Heart left ventricle (tissue), 16 donors: ENCODE results near the gene MISP. TPM values are rescaled to one million over a fixed set of nuclear protein-coding genes. Genes with fewer than 3 reads are reported as not detected.

Source experiments
- ATAC-seq, 4 donors: fragments of 200-7000 bp; cut with Tn5 transposase; one replicate each; pipeline ENCODE4 v1.9.1; 2020 to 2022; ENCODE audit warnings: moderate library complexity in 4 of 4, mild to moderate bottlenecking in 3 of 4, moderate number of reproducible peaks in 1 of 4
- DNase-seq, 5 donors: peaks; one replicate each; pipeline ENCODE4 v3.0.0-alpha.2; 2020
- H3K27ac ChIP-seq, 12 donors: fragments of 200-600 bp; sonication (generic) in 4 of 12; one replicate each; pipeline versions ENCODE4 v1.5.0 to v1.8.0; 2016 to 2022; ENCODE audit warnings: mild to moderate bottlenecking in 2 of 12
- H3K27me3 ChIP-seq, 9 donors: fragments of 200-600 bp; sonication (generic) in 2 of 9; one replicate each; pipeline versions ENCODE4 v1.5.1 to v1.8.0; 2016 to 2022; ENCODE audit warnings: mild to moderate bottlenecking in 3 of 9
- H3K36me3 ChIP-seq, 9 donors: fragments of 200-600 bp; sonication (generic) in 2 of 9; one replicate each; pipeline versions ENCODE4 v1.5.0 to v1.8.0; 2018 to 2022; ENCODE audit warnings: mild to moderate bottlenecking in 2 of 9
- H3K4me1 ChIP-seq, 12 donors: fragments of 200-600 bp; sonication (generic) in 4 of 12; one replicate each; pipeline versions ENCODE4 v1.5.0 to v1.8.0; 2016 to 2022; ENCODE audit warnings: mild to moderate bottlenecking in 3 of 12
- H3K4me3 ChIP-seq, 12 donors: fragments of 200-600 bp; sonication (generic) in 4 of 12; one replicate each; pipeline versions ENCODE4 v1.5.0 to v1.8.0; 2017 to 2022; ENCODE audit warnings: mild to moderate bottlenecking in 9 of 12, moderate library complexity in 4 of 12
- H3K9me3 ChIP-seq, 12 donors: fragments of 200-600 bp; sonication (generic) in 4 of 12; one replicate each; pipeline versions ENCODE4 v1.5.0 to v1.8.0; 2016 to 2022; ENCODE audit warnings: mild to moderate bottlenecking in 1 of 12
- CTCF ChIP-seq, 12 donors: fragments of 200-600 bp; sonication (generic) in 4 of 12; IDR thresholded peaks; one replicate each; pipeline versions ENCODE4 v1.5.0 to v1.8.0; 2018 to 2022; ENCODE audit warnings: antibody characterized with exemption in 12 of 12, mild to moderate bottlenecking in 5 of 12
- POLR2A ChIP-seq, 2 donors: fragments of 450-650 bp; IDR thresholded peaks; one replicate each; pipeline ENCODE4 v1.6.1; 2017; ENCODE audit warnings: antibody characterized with exemption in 2 of 2, mild to moderate bottlenecking in 2 of 2, moderate library complexity in 2 of 2
- WGBS, 4 donors: extraction: QIAGEN DNeasy Blood & Tissue Kit in 2 of 4; methylation state at CpG; one replicate each; pipeline versions ENCODE4 v1.1.5 to v1.1.7; 2013 to 2018; 5-methylcytosine and 5-hydroxymethylcytosine counted together
- intact Hi-C, 10 donors: fragments of 100-400 bp; cut with DNase I; formaldehyde crosslinking; loops; one replicate each; pipeline versions ENCODE4 v1.11.1 to v1.14.2; 2022
- polyA plus RNA-seq, 2 donors: library from polyadenylated mRNA; stranded (reverse); fragments of 200-250 nt; gene quantifications; one replicate each; pipeline ENCODE4 v1.2.3, GENCODE V29; 2013
- total RNA-seq, 9 donors: library from RNA; depleted of rRNA in 2 of 9; stranded (reverse); fragments of >200 nt in 2 of 9; fragmentation: NEBNext Ultra II Directional in 3 of 9; extraction: Animal tissue kit (Norgen Biotek cat#: 25700) in 3 of 9; gene quantifications; one replicate each; pipeline versions ENCODE4 v1.1.0 to v1.2.4, GENCODE V29; 2016 to 2023
- donor health status: ischemic (EF 13 %, LVEDD 7.1; RV severe dilation, severe dysfunction).
- donor health status: healthy with polysubstance abuse.
- donor health status: DM: no; HTN: yes; CAD: no.
- donor health status: DM: no; HTN: no; CAD: no.
- donor health status: ischemic (EF 25% LVEDD 6.9; RV normal size, moderate dysfunction).
- donor health status: ischemic (EF 25% LVEDD 5.7; RV mildly dilated, moderate dysfunction).
- donor health status: healthy.
- donor health status: DM: yes; HTN: yes; CAD: no.
- donor health status: ischemic (EF 35%, LVEDD 5.7; RV mildly dilated, moderate dysfunction).
- donor health status: nonischemic (EF 11% LVEDD 7.7; RV severe dilation, severe dysfunction).
- donor health status: DM: yes; HTN: yes; CAD: no.
- donor health status: PGD.
- donor health status: ischemic (EF 29% LVEDD 5.4; RV normal size, mild dysfunction).
- donor health status: nonischemic (EF 23%, LVEDD 6.1; RV moderate dilation, normal function).

MISP gene
- total and polyA plus RNA-seq, 11 donors = 0.06 to 1.1 TPM; not detected in 9

- TF ChIP-seq CTCF (IDR thresholded peaks at IDR 0.05) = no peak
- TF ChIP-seq POLR2A (IDR thresholded peaks at IDR 0.05) = no peak
- intact Hi-C loops = no loop called here
- peaks cover 0 to 39% (median 26%) of the 10 kb centered on the region in 12 donors for H3K4me1 ChIP-seq
- no peaks in the 10 kb centered on the region for H3K36me3 ChIP-seq
- peak overlapping the region in 7 of 12 donors; percentile 29 to 79 (median 43) for H3K27ac ChIP-seq
- H3K4me3 ChIP-seq = no peak overlapping the region
- peaks cover 0 to 20% (median 10%) of the 10 kb centered on the region in 9 donors for H3K27me3 ChIP-seq
- WGBS, 4 donors = 64 to 68% (median 65%) methylated on average over 18 to 23 of the region's 23 CpGs
- no peak for ATAC-seq
- peaks cover 0 to 10% (median 0%) of the 10 kb centered on the region in 12 donors for H3K9me3 ChIP-seq
- no peak for DNase-seq
Measured at GRCh38 chr19:718251-718951, 32.5 kb upstream of the MISP start.

- Histone ChIP-seq H3K9me3 (peaks cover 0 to 10% (median 0%) of the 10 kb centered on the region in 12 donors), H3K4me1 (peaks cover 0 to 39% (median 26%) of the 10 kb centered on the region in 12 donors), H3K36me3 (no peaks in the 10 kb centered on the region), H3K4me3 (peak overlapping the region in 4 of 12 donors; percentile 15 to 23 (median 18)), H3K27ac (peak overlapping the region in 10 of 12 donors; percentile 4 to 79 (median 46)), H3K27me3 (peaks cover 0 to 20% (median 10%) of the 10 kb centered on the region in 9 donors)
- 27 to 62% (median 47%) methylated on average over 24 to 54 of the region's 54 CpGs for WGBS, 4 donors
- no peak for TF ChIP-seq CTCF (IDR thresholded peaks at IDR 0.05)
- no peak for TF ChIP-seq POLR2A (IDR thresholded peaks at IDR 0.05)
- intact Hi-C loops = no loop called here
- ATAC-seq (peak in 3 of 4 donors; percentile 42 to 72 (median 68)), DNase-seq (peak in 3 of 5 donors; percentile 47 to 82 (median 61))
Measured at GRCh38 chr19:718991-719512, 31.9 kb upstream of the MISP start.

DNA sequence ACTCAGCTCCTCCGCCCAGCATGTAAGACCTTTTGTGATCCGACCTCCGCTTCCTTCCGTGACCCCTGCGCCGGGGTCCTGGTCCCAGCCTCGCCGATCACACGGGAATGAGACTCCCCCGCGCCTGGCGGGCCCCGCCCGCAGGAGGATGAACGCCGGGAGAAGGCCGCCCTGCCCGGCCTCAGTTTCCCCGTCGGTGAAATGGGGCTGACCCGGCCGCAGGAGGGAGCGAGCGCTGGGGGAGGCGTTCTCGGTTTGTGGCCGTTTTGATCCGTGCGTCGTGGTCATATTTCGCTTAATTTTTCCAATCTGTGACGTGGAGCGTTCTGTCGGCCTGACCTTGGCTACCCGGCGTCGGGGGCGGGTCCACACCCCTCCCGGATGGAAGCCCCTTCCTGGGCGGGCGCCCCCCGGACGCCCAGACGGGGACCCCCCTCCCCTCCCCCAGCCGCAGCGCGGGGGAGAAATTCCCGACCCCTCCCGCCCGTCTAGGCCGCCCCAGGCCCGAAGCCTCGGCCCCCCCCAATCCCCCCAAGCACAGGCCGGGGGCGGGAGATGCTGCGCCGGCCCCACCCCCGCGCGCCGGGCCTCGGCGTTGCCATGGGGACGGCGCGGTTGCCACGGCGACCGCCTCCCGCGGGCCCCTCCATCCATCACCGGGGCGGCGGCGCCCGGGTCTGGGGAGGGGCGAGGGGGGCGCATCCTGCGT, 31.1 kb upstream of the MISP start:
- DNase-seq = no peak
- peak in 1 of 4 donors; percentile 27 for ATAC-seq
- Histone ChIP-seq H3K4me3 (peak overlapping the region in 4 of 12 donors; percentile 15 to 23 (median 18)), H3K9me3 (peaks cover 0 to 10% (median 0%) of the 10 kb centered on the region in 12 donors), H3K27ac (peak overlapping the region in 10 of 12 donors; percentile 4 to 79 (median 46)), H3K36me3 (no peaks in the 10 kb centered on the region), H3K27me3 (peaks cover 0 to 20% (median 10%) of the 10 kb centered on the region in 9 donors), H3K4me1 (peaks cover 0 to 39% (median 26%) of the 10 kb centered on the region in 12 donors)
- TF ChIP-seq CTCF (IDR thresholded peaks at IDR 0.05) = no peak
- no peak for TF ChIP-seq POLR2A (IDR thresholded peaks at IDR 0.05)
- intact Hi-C loops = no loop called here
- WGBS, 4 donors = 20 to 56% (median 44%) methylated on average over 39 to 79 of the region's 79 CpGs
